NCI-H345 (cell line): ENCODE results near the gene SPTLC3.

ENCODE experiments used
- DNase-seq: peaks from one replicate; lab custom pipeline; 2025; lab: John Stamatoyannopoulos, UW

Gene SPTLC3

DNA sequence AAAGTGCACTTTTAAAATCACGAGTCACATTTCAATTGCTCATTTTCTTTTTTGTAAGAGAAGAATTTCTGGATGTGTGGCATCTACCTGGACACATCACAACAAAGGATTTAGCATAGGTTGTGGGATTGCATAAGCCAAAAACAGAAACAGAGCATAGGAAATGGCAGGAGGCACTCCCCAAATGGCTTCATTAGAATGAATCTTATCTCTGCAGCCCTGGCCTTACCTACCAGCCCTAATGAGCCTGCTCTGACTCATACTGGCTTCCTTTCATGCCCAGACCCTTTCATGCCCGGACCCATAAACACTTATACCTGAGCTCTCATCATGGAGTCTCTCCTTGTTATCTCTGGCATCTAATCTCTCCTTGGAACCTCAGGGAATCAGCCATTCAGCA is 23.9 kb upstream of the SPTLC3 start:
- DNase-seq: no peak

DNA sequence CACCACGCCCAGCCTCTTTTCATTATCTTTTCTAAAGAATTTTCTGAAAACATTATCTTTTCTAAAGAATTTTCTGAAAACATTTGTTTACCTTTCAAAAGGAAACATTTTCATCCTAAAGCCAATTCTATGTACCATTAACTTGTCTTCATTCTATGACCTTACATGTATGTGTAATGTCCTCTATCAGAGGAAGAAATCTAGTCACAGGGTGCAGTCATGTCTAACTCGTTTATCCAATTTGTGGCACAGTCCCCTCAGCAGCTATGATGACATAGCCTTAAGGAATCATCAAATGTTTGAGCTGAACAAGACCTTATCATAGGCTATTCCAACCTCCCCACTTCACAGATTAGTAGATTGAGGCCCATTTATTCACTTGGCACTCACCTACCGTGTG is 21.5 kb upstream of the SPTLC3 start:
- DNase-seq: no peak

DNA sequence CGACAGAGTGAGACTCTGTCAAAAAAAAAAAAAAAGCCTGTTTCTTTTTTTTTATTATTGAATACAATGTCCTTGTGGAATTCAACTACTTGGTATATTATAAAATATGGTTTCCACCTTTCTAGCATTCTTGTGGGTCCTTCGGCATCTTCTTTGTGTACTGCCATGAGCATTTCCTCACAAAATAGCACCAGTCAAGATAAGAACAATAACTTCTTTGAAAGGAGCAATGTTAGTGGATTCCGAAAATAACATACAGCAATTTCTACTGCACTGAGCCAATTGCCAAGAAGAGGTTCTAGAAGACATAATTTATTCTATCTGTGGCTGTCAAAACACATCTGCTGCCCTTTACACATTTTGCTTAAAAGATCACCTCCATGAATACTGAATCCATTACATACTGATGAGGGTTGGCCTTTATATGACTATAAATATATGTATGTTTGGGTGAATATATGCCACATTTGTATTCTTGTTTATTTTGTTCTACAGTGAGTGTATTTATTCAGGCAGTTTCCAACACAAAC is 19.1 kb upstream of the SPTLC3 start:
- DNase-seq: no peak

DNA sequence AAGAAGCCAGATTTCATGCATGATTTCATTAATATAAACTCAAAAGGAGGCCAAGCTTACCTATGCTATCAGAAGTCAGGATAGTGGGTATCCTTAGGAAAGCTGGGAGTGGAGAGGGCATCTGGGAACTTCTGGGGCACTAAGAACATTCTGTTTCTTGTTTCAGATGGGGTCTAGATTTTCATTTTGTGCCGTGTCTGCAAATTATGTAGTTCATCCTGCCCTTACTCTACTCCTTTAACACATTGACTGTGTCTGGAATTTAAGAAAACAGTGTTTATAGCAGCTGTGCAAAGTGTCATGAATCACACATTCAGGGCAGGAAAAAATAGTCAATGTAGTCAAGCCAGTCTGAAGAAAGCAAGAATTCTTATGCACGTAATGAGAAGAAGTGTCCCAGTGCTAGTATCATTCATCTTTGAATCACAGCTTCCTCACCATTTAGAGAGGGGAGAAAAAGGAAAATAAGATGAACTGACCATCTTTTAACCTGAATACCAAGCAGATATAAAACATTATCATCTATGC is 11.6 kb upstream of the SPTLC3 start:
- no peak for DNase-seq

DNA sequence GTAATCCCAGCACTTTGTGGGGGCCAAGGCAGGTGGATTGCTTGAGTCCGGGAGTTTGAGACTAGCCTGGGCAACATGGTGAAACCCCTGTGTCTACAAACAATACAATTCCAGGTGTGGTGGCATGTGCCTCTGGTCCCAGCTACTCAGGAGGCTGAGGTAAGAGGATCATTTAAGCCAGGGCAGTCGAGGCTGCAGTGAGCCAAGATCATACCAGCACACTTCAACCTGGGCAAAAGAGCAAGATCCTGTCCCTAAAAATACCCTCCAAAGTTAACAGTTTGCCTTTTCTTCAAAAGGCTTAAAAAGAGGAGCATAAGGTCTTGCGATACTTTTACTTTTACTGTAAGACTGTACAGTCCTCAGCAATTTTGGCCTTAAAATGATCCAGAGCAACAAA is 10.7 kb upstream of the SPTLC3 start:
- DNase-seq: no peak

DNA sequence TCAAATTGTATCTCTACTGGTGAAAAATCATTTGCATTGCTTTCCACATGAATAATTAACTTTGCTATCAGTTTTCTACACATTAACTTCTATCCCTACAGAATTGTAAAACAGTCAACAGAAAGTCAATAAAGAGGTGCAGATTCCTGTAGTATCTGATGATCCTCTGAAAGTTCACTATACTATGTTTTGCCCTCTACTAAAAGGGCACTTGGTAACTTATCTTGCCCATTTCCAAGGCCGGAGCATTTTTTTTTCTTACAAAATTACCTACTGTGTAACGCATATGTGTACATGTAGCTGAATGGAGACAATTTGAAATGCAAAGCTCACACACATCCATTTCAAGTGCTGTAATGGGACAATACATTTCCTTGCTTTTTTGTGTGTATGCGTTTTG is 9.6 kb upstream of the SPTLC3 start:
- DNase-seq: no peak

DNA sequence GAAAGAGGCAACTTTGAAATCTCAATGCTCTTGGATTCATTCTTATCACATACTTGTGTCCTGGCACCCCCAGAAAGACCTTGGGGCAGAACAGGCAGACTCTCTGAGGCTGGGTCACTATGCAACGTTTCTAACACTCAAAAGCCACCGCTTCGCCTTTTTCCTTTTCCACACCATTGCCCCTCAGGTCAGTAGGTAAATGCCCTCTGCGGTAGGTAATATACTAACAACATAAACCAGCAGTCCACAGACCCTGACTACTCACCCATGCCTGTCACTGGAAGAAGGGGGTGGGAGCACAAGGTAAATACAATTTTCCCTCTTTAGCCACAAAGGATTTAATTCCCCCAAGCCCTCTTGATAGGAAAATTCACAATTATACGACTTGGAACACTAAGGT is 6.5 kb upstream of the SPTLC3 start:
- no peak for DNase-seq

DNA sequence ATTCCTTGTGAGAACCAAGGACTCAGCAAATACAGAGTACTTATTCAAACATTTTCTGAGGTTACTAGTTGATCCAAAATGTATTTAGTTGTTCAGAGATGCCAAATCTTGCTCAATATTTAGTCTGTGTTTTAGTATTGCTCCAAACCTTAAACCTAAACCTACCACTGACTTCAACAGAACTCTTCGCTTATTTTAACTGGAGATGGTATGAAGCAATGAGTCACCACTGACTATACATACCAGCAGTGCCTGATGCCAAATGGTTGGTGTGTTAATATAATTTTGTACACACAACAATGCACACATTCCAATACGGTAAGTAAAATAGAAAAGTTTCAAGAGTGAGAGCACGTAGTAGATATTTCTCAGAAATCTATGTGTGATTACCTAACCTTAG is 1.9 kb upstream of the SPTLC3 start:
- no peak for DNase-seq

DNA sequence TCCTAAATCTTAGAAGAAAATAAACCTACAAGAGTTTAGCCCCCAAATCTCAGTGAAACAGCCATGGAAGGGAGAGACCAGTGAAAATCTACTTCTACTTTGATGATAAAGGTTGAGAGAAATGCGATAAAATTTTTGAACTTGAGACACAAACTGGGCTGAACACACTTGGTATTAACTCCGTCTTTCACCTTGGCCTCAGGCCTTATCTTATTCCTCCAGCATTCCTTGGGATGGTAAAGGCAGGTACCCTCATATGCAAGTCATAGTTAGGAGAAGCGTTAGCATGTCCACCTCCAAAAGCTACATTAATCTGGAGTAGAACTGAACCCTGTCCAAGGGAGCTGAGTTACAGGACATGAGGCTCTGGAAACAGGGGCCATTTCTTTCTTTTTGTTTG is 1.2 kb upstream of the SPTLC3 start:
- DNase-seq: no peak

DNA sequence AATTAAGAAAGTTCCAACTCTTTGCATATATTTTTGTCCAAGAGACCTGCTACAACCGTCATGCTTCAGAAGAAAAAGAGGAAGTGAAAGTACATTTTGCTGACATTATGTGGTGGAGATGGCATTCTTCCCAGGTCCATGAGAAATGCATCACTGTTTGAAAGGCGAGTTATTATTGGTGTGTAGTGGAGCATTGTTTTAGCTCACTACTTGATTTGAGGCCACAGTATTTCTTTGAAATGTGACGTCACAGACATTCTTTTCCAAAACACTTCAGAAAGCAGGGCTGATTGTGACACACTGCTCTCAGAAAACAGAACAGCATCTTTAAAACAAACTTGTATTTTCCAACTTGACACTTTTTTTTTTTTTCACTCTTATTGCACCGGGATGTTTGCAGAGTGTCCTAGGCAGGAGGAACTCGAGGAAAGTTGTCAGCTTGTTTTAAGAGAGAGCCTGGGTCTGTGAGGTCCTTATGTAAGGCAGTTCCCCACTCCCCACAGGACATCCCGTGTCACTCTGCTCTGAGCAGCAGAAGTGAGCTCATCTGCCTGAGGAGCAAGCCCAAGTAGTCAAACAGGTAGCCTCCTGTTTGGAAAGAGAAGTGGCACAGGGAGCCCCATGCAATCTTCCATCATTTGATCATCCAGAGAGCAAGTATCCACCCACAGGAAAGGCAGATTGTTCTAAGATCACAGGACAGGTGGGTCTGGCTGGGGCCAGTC is 1.1 kb downstream of the SPTLC3 start:
- no peak for DNase-seq

DNA sequence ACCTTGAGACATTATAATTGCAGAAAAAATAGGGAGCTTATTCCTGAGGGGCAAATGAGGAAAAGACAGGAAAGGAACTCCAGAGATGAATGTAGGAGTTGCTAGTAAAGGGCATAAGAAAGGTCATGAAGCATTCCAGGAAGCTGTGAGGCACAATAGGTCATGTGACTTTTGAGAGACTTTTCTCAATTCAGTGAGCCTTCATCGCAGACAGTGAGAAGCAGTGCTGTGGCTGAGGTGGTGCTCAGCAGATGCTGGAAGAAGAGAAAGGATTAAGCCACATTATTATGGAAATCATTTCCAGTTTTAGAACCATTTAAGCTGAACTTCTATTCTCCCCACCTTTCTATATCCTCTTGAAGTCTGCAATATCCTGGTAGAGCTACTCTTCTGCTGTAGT is 4.1 kb downstream of the SPTLC3 start:
- DNase-seq: no peak

DNA sequence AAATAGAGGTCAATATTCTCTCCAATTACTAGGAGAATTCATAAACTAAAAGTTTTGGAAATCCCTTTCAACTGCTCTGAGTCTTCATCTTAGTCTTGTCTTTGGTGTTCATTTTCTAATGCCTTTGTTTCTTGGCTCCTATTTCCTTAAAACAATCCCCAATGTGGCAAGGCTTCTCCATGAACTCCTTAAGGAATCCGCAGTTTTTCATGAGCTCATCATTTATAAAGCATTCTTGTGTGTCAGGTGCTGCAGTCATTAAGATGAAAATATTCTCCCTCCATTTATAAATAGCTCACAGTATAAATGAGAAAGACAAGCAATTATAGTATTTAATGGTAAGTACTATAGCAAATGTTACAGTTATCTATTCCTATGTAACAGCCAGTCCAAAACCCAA is 4.6 kb downstream of the SPTLC3 start:
- no peak for DNase-seq

DNA sequence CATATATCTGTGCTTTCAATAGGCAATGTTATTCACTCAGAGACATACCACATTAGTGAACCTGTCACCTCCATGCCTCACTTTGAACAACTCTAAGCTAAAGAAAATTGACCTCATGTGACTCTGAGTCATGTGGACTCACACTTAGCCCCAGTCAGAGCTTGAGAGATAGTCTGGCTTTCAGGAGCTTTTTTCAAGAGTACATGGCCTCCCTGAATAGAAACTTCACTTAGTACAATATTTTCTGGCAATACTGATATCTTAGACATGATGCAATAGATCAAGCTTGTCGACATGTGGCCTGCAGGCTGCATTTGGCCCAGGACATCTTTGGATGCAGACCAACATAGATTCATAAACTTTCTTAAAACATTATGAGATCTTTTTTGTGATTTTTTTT is 8.5 kb downstream of the SPTLC3 start:
- no peak for DNase-seq

DNA sequence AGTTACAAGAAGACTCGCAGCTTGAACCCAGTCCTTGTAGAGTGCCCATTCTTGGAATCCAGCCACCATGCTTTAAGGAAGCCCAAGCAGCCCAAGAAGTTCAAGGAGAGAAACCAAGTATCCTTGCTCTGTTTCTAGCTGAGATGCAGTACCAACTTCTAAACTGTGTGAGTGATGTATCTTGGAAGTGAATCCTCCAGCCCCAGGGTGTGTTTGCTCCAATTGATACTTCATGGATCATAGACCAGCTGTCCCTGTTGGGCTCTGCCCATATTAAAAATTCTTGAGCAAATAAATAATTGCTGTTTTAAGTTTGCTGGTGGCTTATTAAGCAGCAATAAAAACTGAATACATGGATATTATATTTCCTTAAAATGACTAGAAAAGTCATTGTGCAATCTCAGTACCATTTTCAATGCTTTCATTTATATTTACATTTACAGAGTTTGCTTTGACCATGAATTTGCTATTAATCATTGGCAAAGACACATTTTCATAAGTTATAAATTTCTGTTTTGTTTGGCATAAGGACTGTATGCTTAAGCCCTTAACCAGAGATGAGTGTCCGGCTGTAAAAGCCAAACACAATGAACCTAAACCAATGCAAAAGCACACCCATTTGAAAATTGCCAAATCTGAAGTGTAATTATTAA is 9.2 kb downstream of the SPTLC3 start:
- no peak for DNase-seq

DNA sequence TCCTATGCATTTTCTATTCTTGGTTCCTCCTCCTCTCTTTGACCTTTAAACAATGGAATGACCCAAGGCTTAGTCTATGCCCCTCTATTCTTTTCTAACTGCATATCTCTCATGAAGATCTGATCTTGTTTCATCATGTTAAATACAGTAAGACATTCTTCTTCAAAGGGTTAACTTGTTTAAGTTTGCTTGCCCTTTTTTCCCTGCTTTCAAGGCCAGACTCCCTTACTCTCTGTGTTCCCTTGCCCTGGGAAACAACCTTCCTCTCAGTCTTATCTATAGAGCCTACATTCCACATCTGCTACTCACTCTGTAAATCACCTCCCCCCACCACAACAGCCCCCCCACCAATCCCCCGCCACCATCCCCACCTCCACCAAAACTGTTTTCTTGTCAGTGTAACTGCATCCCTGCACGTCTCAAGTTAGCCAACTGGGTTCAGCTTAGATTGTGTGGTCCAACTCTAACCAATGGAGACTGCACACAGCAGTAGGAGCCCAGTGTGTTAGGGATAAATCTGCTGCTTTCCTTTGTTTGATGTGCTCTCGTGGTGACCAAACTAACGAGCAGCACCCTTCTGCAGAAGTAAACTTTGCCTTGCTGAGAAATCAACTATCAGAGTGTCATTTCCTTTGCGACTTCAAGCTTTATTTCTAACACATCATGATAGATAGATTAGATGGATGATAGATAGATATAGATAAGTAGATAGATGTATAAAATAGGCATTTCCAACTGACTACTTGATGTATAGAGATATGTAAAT is 12.6 kb downstream of the SPTLC3 start:
- DNase-seq: no peak

DNA sequence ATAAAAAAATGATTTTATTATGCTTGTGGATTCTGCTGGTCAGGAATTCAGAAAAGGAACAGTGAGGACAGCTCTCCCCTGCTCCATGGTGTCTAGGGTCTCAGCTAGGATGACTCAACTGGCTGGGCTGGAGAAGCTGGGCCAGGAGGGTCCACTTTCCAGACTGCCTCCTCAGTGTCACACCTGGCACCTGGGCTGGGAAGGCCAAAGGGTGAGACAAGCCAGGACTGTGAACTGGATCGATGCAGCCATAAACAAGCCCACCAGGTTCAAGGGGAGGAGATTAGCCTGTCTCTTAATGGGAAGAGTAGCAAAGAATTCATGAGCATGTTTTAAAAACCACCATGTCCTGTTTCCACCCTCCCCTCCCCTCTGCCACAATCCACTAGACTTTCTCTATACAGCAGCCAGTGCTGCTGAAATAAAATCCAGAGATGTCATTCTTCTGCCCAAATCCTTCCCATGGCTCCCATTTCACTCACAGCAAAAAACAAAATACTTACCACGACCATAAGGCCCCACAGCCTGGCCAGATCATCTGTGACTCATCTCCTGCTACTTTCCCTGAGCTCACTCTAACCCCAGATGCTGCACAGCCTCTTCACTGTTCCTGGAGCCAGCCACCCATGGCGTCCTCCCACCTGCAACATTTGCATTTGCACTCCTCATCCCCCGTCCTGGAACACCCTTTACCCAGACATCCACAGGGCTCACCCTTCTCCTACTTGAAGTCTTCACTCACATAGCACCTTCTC is 13.8 kb downstream of the SPTLC3 start:
- DNase-seq: no peak

DNA sequence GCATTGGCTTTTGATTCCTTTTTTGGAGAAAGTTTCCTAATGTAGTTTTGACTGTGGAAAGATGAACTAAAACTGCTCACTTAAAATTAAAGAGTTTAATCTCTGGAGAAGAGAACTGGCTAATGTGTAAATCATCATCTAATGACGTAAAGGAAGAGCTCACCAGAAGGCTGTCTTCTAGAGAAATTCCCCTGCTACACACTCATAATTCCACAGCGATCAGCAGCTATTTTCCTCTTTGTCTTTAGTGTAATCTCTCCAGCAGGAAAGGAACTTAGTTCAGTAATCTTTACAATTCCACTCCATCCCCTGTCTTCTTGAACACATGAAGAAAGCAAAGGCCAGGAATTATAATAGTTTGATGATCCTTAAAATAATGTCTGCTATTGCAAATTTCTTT is 15.8 kb downstream of the SPTLC3 start:
- no peak for DNase-seq

DNA sequence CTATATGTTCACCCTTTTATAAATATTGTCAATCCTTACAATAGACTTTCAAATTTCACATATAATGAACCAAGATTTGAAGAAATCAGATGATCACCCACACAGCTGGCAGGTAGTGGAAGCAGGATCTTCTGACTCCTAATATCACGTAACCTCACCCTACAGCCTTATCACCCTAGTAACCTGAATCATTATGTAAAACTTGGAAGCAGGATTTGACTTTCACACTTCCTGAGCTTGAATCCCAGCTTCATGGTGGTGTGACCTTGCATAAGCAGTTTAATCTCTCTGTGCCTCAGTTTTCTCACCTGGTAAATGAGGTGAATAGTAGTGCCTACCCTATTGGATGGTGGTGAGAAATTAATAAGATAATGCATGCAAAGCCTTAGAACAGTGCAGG is 16.4 kb downstream of the SPTLC3 start:
- no peak for DNase-seq

DNA sequence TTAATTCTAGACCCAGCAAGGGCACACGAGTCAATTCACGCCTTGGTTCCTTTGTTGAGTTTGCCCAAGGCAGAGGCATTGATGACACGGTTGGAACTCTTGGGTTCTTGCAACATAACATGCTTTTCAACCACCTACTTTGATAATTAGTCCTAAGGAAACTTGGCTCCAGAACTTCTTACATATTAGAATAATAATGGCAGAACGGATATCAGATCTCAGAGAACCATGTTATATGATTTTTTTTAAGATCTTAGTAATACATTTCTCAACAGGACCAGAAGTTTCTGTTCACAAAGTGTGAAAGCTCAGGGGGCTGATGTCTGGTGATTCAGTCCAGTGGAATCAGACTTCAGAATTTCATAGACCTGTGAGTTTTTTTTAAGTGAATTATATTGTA is 19.2 kb downstream of the SPTLC3 start:
- DNase-seq: no peak

DNA sequence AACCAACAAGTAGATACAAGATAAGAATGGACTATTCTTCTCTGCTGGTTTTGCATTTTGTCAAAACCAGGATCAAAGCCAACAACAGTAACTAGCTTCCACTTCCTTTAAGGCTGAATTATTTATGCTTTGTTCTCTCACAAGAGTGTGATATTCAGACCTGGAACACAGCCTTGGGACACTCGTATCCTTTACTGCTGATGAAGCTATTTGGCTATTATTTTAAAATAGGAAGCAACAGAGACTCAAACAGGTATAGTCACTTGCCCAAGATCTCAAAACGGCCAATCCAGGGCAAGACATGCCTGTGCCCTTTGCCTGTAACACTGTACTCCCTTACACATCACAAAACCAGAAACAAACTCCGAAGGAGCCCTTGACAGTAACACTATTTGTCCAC is 19.9 kb downstream of the SPTLC3 start:
- no peak for DNase-seq

DNA sequence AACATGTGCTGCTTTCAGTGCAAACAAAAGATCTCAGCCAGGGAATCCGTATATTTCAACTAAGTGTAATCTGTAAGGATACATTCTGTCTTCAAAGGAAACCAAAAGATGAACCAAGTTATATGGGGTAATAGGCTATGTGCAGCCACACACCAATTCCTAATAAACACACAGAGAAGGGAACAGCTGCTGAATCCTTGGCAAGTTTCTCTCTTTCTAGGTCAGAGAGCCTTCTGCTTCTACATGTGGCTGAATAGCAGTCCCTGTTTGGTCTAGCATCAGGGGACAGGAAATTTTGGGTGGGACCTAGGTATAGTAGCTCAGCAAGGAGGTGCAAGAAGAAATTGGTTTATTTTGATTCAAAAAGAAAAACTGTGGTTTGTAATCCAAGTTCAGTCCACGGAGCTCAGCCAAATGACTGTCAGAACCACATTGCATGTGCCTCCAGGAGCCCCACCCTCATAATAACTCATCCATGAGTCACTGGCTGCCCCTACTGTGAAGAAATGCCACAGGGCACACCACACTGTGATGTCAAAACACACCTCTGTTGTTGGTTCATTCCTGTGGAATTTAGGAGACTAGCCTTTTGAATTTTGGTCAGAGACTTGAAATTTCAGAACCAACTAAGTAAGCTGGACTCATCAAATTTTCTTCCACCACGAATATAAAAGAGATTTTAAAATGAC is 21.1 kb downstream of the SPTLC3 start:
- DNase-seq: no peak

DNA sequence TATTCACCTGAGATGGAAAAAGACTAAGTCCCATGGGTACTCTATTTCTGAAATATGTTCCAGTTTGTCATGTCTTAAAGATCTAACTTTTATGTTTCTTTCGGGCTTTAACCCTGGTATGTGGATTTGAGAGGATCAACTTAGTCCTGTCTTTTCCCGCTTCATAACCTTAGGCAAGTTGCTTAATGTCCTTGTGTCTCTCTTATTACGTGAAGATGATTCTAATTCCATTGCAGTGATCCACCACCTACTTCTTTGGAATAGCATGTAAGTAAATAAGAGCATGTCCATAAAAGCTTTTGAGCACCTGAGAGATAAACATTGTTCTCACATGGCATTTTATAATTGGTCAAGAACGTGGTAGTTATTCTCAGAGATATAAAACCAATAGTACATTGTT is 23.0 kb downstream of the SPTLC3 start:
- no peak for DNase-seq
